MCF 10A (cell line): ENCODE results near the gene TNNT2. TPM values are rescaled to one million over a fixed set of nuclear protein-coding genes. Genes with fewer than 3 reads are reported as not detected.

Experiments used
- BruUV-seq: library from RNA; stranded (reverse); fragments of 400-500 nt; replicated peaks from 2 replicates; lab custom pipeline; 2021; lab: Mats Ljungman, UMichigan
- CTCF ChIA-PET: fragments of 300-600 bp; sonication (Branson Sonifier 250); formaldehyde crosslinking; extraction: SDS; loops from one replicate; lab custom pipeline; 2021; ENCODE audit warnings: antibody characterized with exemption, inconsistent platforms; lab: Yijun Ruan, JAX
- POLR2A ChIA-PET: fragments of 300-600, 350-650 bp; sonication (Branson Sonifier 250); formaldehyde crosslinking; extraction: SDS; loops from one replicate; lab custom pipeline; 2020; ENCODE audit warnings: antibody characterized with exemption, inconsistent platforms; lab: Yijun Ruan, JAX
- DNase-seq: peaks from one replicate; pipeline ENCODE4 v3.0.0-alpha.2; 2018; ENCODE audit not compliant: unreplicated experiment
- H3K27ac Mint-ChIP-seq: one replicate; pipeline ENCODE4 v1.8.0; 2022; ENCODE audit warnings: mild to moderate bottlenecking, low read depth, mixed read lengths; ENCODE audit not compliant: unreplicated experiment
- H3K27me3 Mint-ChIP-seq: one replicate; pipeline ENCODE4 v1.8.0; 2022; ENCODE audit warnings: mixed read lengths; ENCODE audit not compliant: insufficient read depth, unreplicated experiment
- H3K36me3 Mint-ChIP-seq: one replicate; pipeline ENCODE4 v1.8.0; 2022; ENCODE audit warnings: mild to moderate bottlenecking, moderate library complexity, mixed read lengths; ENCODE audit not compliant: insufficient read depth, unreplicated experiment
- H3K4me1 Mint-ChIP-seq: one replicate; pipeline ENCODE4 v1.8.0; 2022; ENCODE audit warnings: mixed read lengths; ENCODE audit not compliant: insufficient read depth, unreplicated experiment
- H3K4me3 Mint-ChIP-seq: one replicate; pipeline ENCODE4 v1.8.0; 2022; ENCODE audit warnings: mild to moderate bottlenecking, moderate library complexity, mixed read lengths; ENCODE audit not compliant: unreplicated experiment
- H3K9me3 Mint-ChIP-seq: one replicate; pipeline ENCODE4 v1.8.0; 2022; ENCODE audit warnings: mixed read lengths; ENCODE audit not compliant: unreplicated experiment
- intact Hi-C: fragments of 100-400 bp; cut with micrococcal nuclease; formaldehyde crosslinking; loops from 2 replicates; pipeline ENCODE4 v1.14.1; 2022
- total RNA-seq: library from RNA; stranded (reverse); gene quantifications from 2 replicates; pipeline ENCODE4 v1.2.3, GENCODE V29; 2022
- TF ChIP-seq, protein P1 (sequence below): fragments of 200-600 bp; IDR thresholded peaks from one replicate; pipeline ENCODE4 v1.8.0; 2022; ENCODE audit warnings: antibody characterized with exemption, mild to moderate bottlenecking; ENCODE audit not compliant: unreplicated experiment

TNNT2 gene
- total RNA-seq, 1 experiment from 2014 or later: 0.37 TPM

- Mint-ChIP-seq H3K4me1 (peaks cover 24% of the 10 kb centered on the region), H3K27ac (no peak overlapping the region), H3K27me3 (no peaks in the 10 kb centered on the region), H3K36me3 (peaks cover 5% of the 10 kb centered on the region), H3K4me3 (no peak overlapping the region), H3K9me3 (no peaks in the 10 kb centered on the region)
- intact Hi-C loops: no loop called here
- TF ChIP-seq, protein P1, sequence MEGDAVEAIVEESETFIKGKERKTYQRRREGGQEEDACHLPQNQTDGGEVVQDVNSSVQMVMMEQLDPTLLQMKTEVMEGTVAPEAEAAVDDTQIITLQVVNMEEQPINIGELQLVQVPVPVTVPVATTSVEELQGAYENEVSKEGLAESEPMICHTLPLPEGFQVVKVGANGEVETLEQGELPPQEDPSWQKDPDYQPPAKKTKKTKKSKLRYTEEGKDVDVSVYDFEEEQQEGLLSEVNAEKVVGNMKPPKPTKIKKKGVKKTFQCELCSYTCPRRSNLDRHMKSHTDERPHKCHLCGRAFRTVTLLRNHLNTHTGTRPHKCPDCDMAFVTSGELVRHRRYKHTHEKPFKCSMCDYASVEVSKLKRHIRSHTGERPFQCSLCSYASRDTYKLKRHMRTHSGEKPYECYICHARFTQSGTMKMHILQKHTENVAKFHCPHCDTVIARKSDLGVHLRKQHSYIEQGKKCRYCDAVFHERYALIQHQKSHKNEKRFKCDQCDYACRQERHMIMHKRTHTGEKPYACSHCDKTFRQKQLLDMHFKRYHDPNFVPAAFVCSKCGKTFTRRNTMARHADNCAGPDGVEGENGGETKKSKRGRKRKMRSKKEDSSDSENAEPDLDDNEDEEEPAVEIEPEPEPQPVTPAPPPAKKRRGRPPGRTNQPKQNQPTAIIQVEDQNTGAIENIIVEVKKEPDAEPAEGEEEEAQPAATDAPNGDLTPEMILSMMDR: no peak
- CTCF ChIA-PET: interaction anchor here (0.5 to 20.0 kb wide), 13 partner anchors 10 to 456 kb away, joined by 3 to 539 read pairs (median 13); partner anchors contain the start of gene PHLDA3
- no peak for DNase-seq
- BruUV-seq: no TSS peak
- POLR2A ChIA-PET: interaction anchor here (0.7 to 1.7 kb wide), 5 partner anchors 9 to 99 kb away, joined by 3 to 4 read pairs (median 4); partner anchors contain the start of gene TNNI1
Observed at GRCh38 chr1:201394591-201394990, 17.1 kb upstream of the TNNT2 start.

- TF ChIP-seq, protein P1: no peak
- no peak for DNase-seq
- Mint-ChIP-seq H3K4me1 (peaks cover 20% of the 10 kb centered on the region), H3K27ac (no peak overlapping the region), H3K27me3 (no peaks in the 10 kb centered on the region), H3K4me3 (no peak overlapping the region), H3K9me3 (no peaks in the 10 kb centered on the region), H3K36me3 (peaks cover 7% of the 10 kb centered on the region)
- POLR2A ChIA-PET: interaction anchor here (0.6 to 0.7 kb wide), 2 partner anchors 43 to 130 kb away, joined by 3 read pairs; no protein-coding TSS in a partner anchor
- BruUV-seq: no TSS peak
- intact Hi-C loops: no loop called here
- CTCF ChIA-PET: interaction anchor here (0.6 to 20.0 kb wide), 14 partner anchors 8 to 741 kb away, joined by 3 to 539 read pairs (median 5); partner anchors contain the start of gene RNPEP
Observed at GRCh38 chr1:201393076-201393475, 15.6 kb upstream of the TNNT2 start.

GRCh38 chr1:201391651-201392511 is 14.4 kb upstream of the TNNT2 start:
- H3K27ac Mint-ChIP-seq: no peak overlapping the region
- ChIA-PET POLR2A (interaction anchor here (0.6 to 0.9 kb wide), 4 partner anchors 44 to 537 kb away, joined by 3 to 4 read pairs (median 3); no protein-coding TSS in a partner anchor), CTCF (interaction anchor here (1.4 to 20.0 kb wide), 9 partner anchors 11 to 138 kb away, joined by 4 to 539 read pairs (median 11); no protein-coding TSS in a partner anchor)
- TF ChIP-seq, protein P1: no peak
- H3K36me3 Mint-ChIP-seq: peaks cover 17% of the 10 kb centered on the region
- H3K4me3 Mint-ChIP-seq: no peak overlapping the region
- DNase-seq: no peak
- intact Hi-C loops: no loop called here
- peaks cover 9% of the 10 kb centered on the region for H3K4me1 Mint-ChIP-seq
- no peaks in the 10 kb centered on the region for H3K9me3 Mint-ChIP-seq
- no TSS peak for BruUV-seq
- no peaks in the 10 kb centered on the region for H3K27me3 Mint-ChIP-seq

DNA sequence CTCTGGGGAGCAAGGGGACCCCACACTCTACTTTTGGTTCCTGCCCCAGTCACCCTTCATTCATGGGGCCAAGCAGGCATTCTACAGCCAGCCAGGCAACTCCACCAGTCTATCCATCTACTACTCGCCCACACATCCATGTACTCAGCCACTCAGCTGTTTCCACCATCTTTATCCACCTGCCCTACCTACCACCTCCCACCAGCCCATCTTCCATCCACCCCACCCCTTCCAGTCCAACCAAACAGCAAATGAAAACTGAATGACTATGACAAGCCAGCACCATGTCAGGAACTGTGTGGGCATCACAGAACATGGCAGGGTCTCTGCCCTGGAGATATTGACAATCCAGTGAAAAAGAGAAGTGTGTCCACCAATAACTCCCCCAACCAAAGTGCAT is 13.7 kb upstream of the TNNT2 start:
- Mint-ChIP-seq H3K4me1 (peaks cover 2% of the 10 kb centered on the region), H3K9me3 (no peaks in the 10 kb centered on the region), H3K27me3 (no peaks in the 10 kb centered on the region), H3K27ac (no peak overlapping the region), H3K4me3 (no peak overlapping the region), H3K36me3 (peaks cover 17% of the 10 kb centered on the region)
- TF ChIP-seq, protein P1: no peak
- ChIA-PET POLR2A (interaction anchor here (0.6 to 1.1 kb wide), 2 partner anchors 9 to 76 kb away, joined by 3 to 4 read pairs; no protein-coding TSS in a partner anchor), CTCF (interaction anchor here (1.0 to 20.0 kb wide), 5 partner anchors 16 to 137 kb away, joined by 3 to 539 read pairs (median 21); no protein-coding TSS in a partner anchor)
- intact Hi-C loops: no loop called here
- no TSS peak for BruUV-seq
- no peak for DNase-seq
